Parathyroid adenoma (tissue), 2 donors: Measurements from ENCODE around the gene ASIC3.

Source experiments
- H2AFZ ChIP-seq: fragments of 300-600 bp; sonication (generic); one replicate; pipeline ENCODE4 v1.7.0; 2017; ENCODE audit warnings: antibody characterized with exemption, mild to moderate bottlenecking
- H3K27ac ChIP-seq: fragments of 300-600 bp; sonication (generic); one replicate; pipeline ENCODE4 v1.7.0; 2017
- H3K27me3 ChIP-seq: fragments of 300-600 bp; sonication (generic); one replicate; pipeline ENCODE4 v1.7.0; 2017; ENCODE audit warnings: low read length; ENCODE audit not compliant: control insufficient read depth, insufficient read depth
- H3K36me3 ChIP-seq: fragments of 300-600 bp; sonication (generic); one replicate; pipeline ENCODE4 v1.7.0; 2017; ENCODE audit warnings: low read length; ENCODE audit not compliant: control insufficient read depth, insufficient read depth
- H3K4me1 ChIP-seq: fragments of 300-600 bp; sonication (generic); one replicate; pipeline ENCODE4 v1.7.0; 2017; ENCODE audit warnings: control low read depth
- H3K4me2 ChIP-seq: fragments of 300-600 bp; sonication (generic); one replicate; pipeline ENCODE4 v1.7.0; 2017; ENCODE audit warnings: low read length
- H3K4me3 ChIP-seq: fragments of 300-600 bp; sonication (generic); one replicate; pipeline ENCODE4 v1.7.0; 2017; ENCODE audit warnings: low read depth, low read length
- H3K79me2 ChIP-seq: fragments of 300-600 bp; sonication (generic); one replicate; pipeline ENCODE4 v1.7.0; 2017; ENCODE audit warnings: control low read depth
- H3K9ac ChIP-seq: fragments of 300-600 bp; sonication (generic); one replicate; pipeline ENCODE4 v1.7.0; 2017; ENCODE audit warnings: mild to moderate bottlenecking
- H3K9me3 ChIP-seq: fragments of 300-600 bp; sonication (generic); one replicate; pipeline ENCODE4 v1.7.0; 2017; ENCODE audit warnings: low read length; ENCODE audit not compliant: control insufficient read depth
- CTCF ChIP-seq: fragments of 300-600 bp; sonication (generic); IDR thresholded peaks from one replicate; pipeline ENCODE4 v1.7.0; 2017; ENCODE audit warnings: antibody characterized with exemption, mild to moderate bottlenecking
- donor health status: primary hyperparathyroidism.

The ASIC3 gene

GRCh38 chr7:151046603-151047573 lies 1.4 kb upstream of the ASIC3 start:
- H3K27me3 ChIP-seq, result no peaks in the 10 kb centered on the region
- H3K79me2 ChIP-seq, result no peaks in the 10 kb centered on the region
- peaks cover 21% of the 10 kb centered on the region for H3K4me1 ChIP-seq
- no peak overlapping the region for H3K4me2 ChIP-seq
- H2AFZ ChIP-seq, result no peak overlapping the region
- no peak overlapping the region for H3K4me3 ChIP-seq
- H3K9me3 ChIP-seq, result no peaks in the 10 kb centered on the region
- no peak overlapping the region for H3K9ac ChIP-seq
- no peak for TF ChIP-seq CTCF
- no peak overlapping the region for H3K27ac ChIP-seq
- no peaks in the 10 kb centered on the region for H3K36me3 ChIP-seq

- H3K9ac ChIP-seq, result no peak overlapping the region
- no peak for TF ChIP-seq CTCF
- H3K79me2 ChIP-seq, result no peaks in the 10 kb centered on the region
- H3K4me1 ChIP-seq, result peaks cover 21% of the 10 kb centered on the region
- H2AFZ ChIP-seq, result no peak overlapping the region
- H3K36me3 ChIP-seq, result no peaks in the 10 kb centered on the region
- H3K27me3 ChIP-seq, result no peaks in the 10 kb centered on the region
- H3K4me3 ChIP-seq, result no peak overlapping the region
- H3K27ac ChIP-seq, result no peak overlapping the region
- no peak overlapping the region for H3K4me2 ChIP-seq
- H3K9me3 ChIP-seq, result no peaks in the 10 kb centered on the region
These were observed 656 bp downstream of the ASIC3 start for GRCh38 chr7:151048911-151049463.

- H3K27ac ChIP-seq, result no peak overlapping the region
- H3K9ac ChIP-seq, result no peak overlapping the region
- H3K79me2 ChIP-seq, result no peaks in the 10 kb centered on the region
- H3K27me3 ChIP-seq, result no peaks in the 10 kb centered on the region
- peaks cover 21% of the 10 kb centered on the region for H3K4me1 ChIP-seq
- TF ChIP-seq CTCF, result no peak
- H2AFZ ChIP-seq, result peak overlapping the region; percentile 48
- H3K36me3 ChIP-seq, result no peaks in the 10 kb centered on the region
- no peak overlapping the region for H3K4me2 ChIP-seq
- H3K9me3 ChIP-seq, result no peaks in the 10 kb centered on the region
- no peak overlapping the region for H3K4me3 ChIP-seq
These were observed 2.8 kb downstream of the ASIC3 start for GRCh38 chr7:151051108-151051507.

- no peak overlapping the region for H3K4me2 ChIP-seq
- H3K4me3 ChIP-seq, result no peak overlapping the region
- TF ChIP-seq CTCF, result no peak
- no peaks in the 10 kb centered on the region for H3K9me3 ChIP-seq
- no peak overlapping the region for H3K27ac ChIP-seq
- H3K9ac ChIP-seq, result no peak overlapping the region
- no peak overlapping the region for H2AFZ ChIP-seq
- H3K79me2 ChIP-seq, result no peaks in the 10 kb centered on the region
- H3K27me3 ChIP-seq, result no peaks in the 10 kb centered on the region
- H3K4me1 ChIP-seq, result peaks cover 12% of the 10 kb centered on the region
- no peaks in the 10 kb centered on the region for H3K36me3 ChIP-seq
These were observed 4.8 kb downstream of the ASIC3 start for GRCh38 chr7:151053096-151053495.
